ENCODE results near the gene MAGI1.

GRCh38 chr3:65993134-65993900, 45.4 kb downstream of the MAGI1 start:
- no peak for TF ChIP-seq CTCF (IDR thresholded peaks at IDR 0.05)
- TF ChIP-seq POLR2A (IDR thresholded peaks at IDR 0.05): no peak

All from lower leg skin (tissue), 3 donors.